Type B pancreatic cell (in vitro differentiated cells): Measurements from ENCODE around the gene CA11. TPM values are rescaled to one million over a fixed set of nuclear protein-coding genes. Genes with fewer than 3 reads are reported as not detected.
A peak's percentile ranks its signal among the peaks of the same experiment; 100 is the strongest.

Source experiments
- DNase-seq: peaks from one replicate; pipeline ENCODE4 v3.0.0; 2021; ENCODE audit warnings: mixed read lengths; ENCODE audit not compliant: unreplicated experiment; ENCODE audit errors: extremely low spot score
- H3K27ac Mint-ChIP-seq: 2 replicates; pipeline ENCODE4 v1.8.0; 2021; ENCODE audit warnings: mild to moderate bottlenecking, mixed read lengths
- H3K27me3 Mint-ChIP-seq: 2 replicates; pipeline ENCODE4 v1.8.0; 2021; ENCODE audit warnings: mixed read lengths
- H3K36me3 Mint-ChIP-seq: 2 replicates; pipeline ENCODE4 v1.8.0; 2021; ENCODE audit warnings: mixed read lengths
- H3K4me1 Mint-ChIP-seq: one replicate; pipeline ENCODE4 v1.8.0; 2021; ENCODE audit warnings: mixed read lengths; ENCODE audit not compliant: unreplicated experiment
- H3K4me3 Mint-ChIP-seq: 2 replicates; pipeline ENCODE4 v1.8.0; 2021; ENCODE audit warnings: mild to moderate bottlenecking, mixed read lengths
- H3K9me3 Mint-ChIP-seq: 2 replicates; pipeline ENCODE4 v1.8.0; 2021; ENCODE audit warnings: mixed read lengths
- CTCF ChIP-seq: fragments of 200-600 bp; sonication (generic); conservative IDR thresholded peaks from 2 replicates; pipeline ENCODE4 v1.5.0; 2021; ENCODE audit warnings: antibody characterized with exemption, mild to moderate bottlenecking
- total RNA-seq: library from RNA; stranded (reverse); gene quantifications from 2 replicates; pipeline ENCODE4 v1.2.1, GENCODE V29; 2021; ENCODE audit warnings: low replicate concordance

CA11 gene
- total RNA-seq, 1 donor from 2014 or later, result 43.3 TPM

- Mint-ChIP-seq H3K9me3 (no peaks in the 10 kb centered on the region), H3K27ac (no peak overlapping the region), H3K36me3 (no peaks in the 10 kb centered on the region), H3K4me3 (peak overlapping the region; percentile 90), H3K27me3 (no peaks in the 10 kb centered on the region), H3K4me1 (peaks cover 36% of the 10 kb centered on the region)
- DNase-seq, result no peak
- TF ChIP-seq CTCF, result no peak
Measured at GRCh38 chr19:48625891-48626327, 20.1 kb downstream of the CA11 start.

- H3K27ac Mint-ChIP-seq, result peak overlapping the region; percentile 95
Measured at GRCh38 chr19:48624791-48625723, 20.9 kb downstream of the CA11 start.

DNA sequence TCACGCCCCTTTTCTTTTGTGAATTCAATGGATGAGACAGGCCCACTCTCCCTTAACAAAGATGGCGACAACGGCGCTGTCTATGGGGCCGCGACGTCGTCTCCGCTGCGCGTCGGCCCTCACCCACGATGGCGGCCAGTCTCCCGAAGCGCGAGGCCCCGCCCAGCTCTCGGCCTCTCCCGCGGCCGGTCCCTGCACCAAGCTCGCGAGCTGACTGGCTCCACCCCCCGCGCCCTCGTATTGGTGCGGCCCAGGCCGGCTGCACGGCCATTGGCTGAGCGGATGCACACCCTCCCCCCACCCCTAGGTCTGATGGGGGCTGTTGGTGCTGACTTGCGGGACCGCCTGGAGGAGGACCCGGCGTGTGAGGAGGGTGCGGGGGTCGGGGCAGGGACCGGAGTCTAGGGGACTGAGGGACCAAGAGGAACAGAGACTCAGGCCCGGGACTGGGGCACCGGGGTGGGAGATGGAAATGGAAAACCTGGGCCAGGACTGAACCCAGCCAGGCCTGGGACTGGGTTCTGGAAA is 21.9 kb downstream of the CA11 start:
- DNase-seq, result peak; percentile 99

More at GRCh38 chr19:48624791-48625723, 20.9 kb downstream of the CA11 start:
- Mint-ChIP-seq H3K27me3 (no peaks in the 10 kb centered on the region), H3K36me3 (no peaks in the 10 kb centered on the region), H3K9me3 (no peaks in the 10 kb centered on the region), H3K4me1 (peaks cover 31% of the 10 kb centered on the region), H3K4me3 (peak overlapping the region; percentile 90)
- TF ChIP-seq CTCF, result no peak
- DNase-seq, result no peak

DNA sequence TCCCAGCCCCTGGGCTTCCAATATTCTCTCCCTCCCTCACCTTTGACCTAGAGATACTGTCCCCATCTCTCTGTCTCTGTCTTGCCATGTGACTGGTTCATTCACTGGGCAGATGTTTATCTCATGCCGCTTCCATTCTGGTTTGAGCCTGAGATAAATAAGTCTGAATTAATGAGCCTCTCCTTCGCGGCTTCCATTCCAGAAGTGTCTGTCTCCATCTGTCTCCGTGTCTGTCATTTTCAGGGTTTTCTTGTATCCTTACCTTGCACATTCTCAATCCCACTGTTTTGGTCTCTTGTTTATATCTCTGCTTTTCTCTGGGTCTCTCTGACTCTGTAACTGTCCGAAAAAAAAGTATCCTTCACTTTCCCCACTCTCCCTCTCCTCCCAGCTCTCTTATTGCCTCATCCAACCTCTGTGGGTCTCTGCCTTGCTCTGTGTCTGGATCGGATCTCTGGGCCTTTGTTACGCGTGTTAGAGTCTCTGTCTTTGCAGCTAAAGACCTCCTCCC is 22.4 kb downstream of the CA11 start:
- H3K9me3 Mint-ChIP-seq, result no peaks in the 10 kb centered on the region
- DNase-seq, result no peak
- no peaks in the 10 kb centered on the region for H3K27me3 Mint-ChIP-seq
- H3K36me3 Mint-ChIP-seq, result peaks cover 1% of the 10 kb centered on the region
- H3K4me3 Mint-ChIP-seq, result peak overlapping the region; percentile 90
- peaks cover 32% of the 10 kb centered on the region for H3K4me1 Mint-ChIP-seq
- H3K27ac Mint-ChIP-seq, result peak overlapping the region; percentile 95
- no peak for TF ChIP-seq CTCF

More for the DNA sequence above, 21.9 kb downstream of the CA11 start:
- Mint-ChIP-seq H3K27ac (peak overlapping the region; percentile 95), H3K4me1 (peaks cover 32% of the 10 kb centered on the region), H3K36me3 (no peaks in the 10 kb centered on the region), H3K9me3 (no peaks in the 10 kb centered on the region), H3K27me3 (no peaks in the 10 kb centered on the region), H3K4me3 (peak overlapping the region; percentile 90)
- no peak for TF ChIP-seq CTCF

- Mint-ChIP-seq H3K9me3 (no peaks in the 10 kb centered on the region), H3K27ac (peak overlapping the region; percentile 99), H3K27me3 (no peaks in the 10 kb centered on the region), H3K36me3 (peaks cover 9% of the 10 kb centered on the region), H3K4me1 (peaks cover 29% of the 10 kb centered on the region), H3K4me3 (peak overlapping the region; percentile 97)
- DNase-seq, result no peak
- peak; percentile 35 for TF ChIP-seq CTCF
Measured at GRCh38 chr19:48619692-48620585, 26.0 kb downstream of the CA11 start.
